HG03139 (cell line): ENCODE results near the gene GPX3.

Experiments used
- ATAC-seq: cut with Tn5 transposase; IDR thresholded peaks from one replicate; pipeline ENCODE4 v1.9.1; 2021; ENCODE audit not compliant: unreplicated experiment

The GPX3 gene

DNA sequence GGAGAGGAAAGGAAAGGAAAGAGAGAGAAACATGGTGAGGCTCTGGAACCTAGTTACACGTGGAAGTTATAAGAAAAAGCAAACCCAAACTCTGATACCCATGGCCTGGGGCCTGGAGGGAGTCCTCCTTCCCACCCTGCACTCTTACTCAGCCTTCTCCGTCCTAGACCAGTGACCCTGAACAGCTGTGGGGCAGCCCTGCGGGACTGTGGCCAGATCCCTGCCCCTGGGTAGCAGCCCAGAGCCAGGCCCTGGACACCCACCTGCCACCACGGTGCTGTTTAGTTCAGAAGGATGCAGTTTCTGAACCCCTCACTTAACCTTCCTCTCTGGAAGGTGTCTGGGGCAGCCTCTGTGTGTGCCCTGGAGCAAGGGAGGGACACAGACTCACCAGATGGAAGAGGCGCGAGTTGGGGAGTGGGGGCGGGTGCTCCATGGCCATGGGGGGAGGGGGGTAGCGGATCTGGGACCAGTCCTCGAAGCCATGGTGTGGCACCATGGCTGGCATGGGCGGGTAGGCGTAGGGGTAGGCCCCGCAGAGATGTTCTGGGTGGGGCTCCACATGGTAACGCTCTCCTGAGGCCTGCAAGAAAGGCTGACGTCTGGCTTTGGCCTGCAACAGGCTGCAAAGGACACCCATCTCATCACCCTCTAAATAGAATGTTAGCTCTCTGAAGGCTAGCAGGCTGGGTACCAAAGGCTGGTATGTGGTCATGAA, 13.0 kb downstream of the GPX3 start:
- ATAC-seq: no peak

- ATAC-seq: no peak
Measured at GRCh38 chr5:151034422-151035379, 14.3 kb downstream of the GPX3 start.

DNA sequence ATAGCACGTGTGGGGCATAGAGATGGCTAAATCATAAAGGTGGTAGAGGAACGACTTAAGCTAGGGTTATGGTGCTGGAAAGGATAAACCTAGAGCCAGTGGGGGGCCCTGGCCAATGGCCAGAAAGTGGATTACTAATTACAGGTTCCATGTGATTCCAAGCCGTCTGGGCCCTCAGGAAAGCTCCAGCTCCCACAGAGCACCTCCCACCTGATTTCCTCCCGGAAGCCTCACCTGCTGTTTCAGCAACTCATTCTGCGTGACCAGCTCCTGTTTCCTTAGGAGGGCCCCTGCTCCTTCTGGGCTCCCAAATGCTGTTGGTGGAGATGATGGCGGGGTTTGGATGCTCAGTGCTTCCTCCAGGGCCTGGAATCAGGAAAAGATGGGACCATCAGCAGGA, 16.2 kb downstream of the GPX3 start:
- no peak for ATAC-seq

GRCh38 chr5:151037561-151038411, 17.4 kb downstream of the GPX3 start:
- ATAC-seq: no peak

DNA sequence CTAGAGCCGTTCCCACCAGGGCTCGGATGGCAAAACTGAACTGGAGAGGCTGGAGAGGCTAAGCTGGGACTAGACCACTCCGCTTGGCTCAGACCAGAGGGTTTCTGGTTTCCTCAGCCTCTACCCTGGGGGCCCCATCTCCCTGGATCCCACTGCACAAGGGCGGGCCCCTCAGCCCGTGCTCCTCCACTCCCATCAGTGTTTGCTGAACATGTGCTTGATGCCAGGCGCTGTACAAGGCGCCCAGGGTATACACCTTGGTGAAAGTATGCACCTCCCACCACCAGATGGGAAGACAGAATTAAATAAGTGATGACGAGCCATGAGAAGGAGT, 18.0 kb downstream of the GPX3 start:
- no peak for ATAC-seq

DNA sequence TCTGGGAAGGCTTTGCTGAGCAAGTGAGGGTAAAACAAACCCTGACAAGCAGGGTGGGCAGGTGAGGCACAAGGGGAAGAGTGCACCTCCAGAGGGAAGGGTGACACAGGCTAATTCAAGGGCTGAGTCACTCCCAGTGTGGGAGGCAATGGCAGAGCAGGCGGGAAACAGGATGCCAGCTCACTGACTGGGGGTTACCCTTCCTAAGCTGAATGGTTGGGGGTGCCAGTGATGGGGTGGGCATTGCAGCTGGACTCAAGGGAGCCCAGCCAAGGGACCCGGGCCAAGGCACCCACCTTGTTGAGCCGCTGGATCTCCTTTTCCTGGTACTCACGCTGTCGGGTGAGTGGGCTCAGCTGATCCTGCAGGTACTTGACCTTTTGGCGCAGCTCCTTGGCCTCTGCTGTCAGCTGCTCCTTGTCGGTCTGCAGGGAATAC, 18.4 kb downstream of the GPX3 start:
- no peak for ATAC-seq

- no peak for ATAC-seq
Measured at GRCh38 chr5:151039665-151040064, 19.3 kb downstream of the GPX3 start.

GRCh38 chr5:151040211-151040747, 19.9 kb downstream of the GPX3 start:
- ATAC-seq: no peak

DNA sequence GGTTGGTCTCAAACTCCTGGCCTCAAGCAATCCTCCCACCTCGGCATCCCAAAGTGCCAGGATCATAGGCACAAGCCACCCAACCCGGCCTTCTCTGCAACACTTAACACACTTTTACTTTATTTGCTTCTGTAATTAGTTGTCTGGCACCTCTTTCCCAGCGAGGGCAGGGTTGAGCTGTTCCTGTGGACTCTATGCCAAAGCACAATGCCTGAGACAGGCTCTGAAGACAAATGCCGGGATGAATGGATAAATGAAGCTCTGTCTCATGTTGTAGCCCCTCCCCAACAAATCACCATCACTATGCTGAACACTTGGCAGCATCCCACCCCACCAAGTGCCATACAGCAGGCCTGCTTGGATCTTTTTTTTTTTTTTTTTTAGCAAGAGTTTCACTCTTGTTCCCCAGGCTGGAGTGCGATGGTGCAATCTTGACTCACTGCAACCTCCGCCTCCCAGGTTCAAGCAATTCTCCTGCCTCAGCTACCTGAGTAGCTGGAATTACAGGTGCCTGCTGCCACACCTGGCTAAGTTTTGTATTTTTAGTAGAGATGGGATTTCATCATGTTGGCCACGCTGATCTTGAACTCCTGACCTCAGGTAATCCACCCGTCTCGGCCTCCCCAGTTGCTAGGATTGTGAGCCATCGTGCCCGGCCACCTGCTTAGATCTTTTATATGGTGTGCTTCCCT, 21.3 kb downstream of the GPX3 start:
- no peak for ATAC-seq

- no peak for ATAC-seq
Measured at GRCh38 chr5:151042453-151043093, 22.2 kb downstream of the GPX3 start.

- ATAC-seq: peak; percentile 57
Measured at GRCh38 chr5:151047814-151048425, 27.5 kb downstream of the GPX3 start.

- no peak for ATAC-seq
Measured at GRCh38 chr5:151048526-151048925, 28.1 kb downstream of the GPX3 start.

DNA sequence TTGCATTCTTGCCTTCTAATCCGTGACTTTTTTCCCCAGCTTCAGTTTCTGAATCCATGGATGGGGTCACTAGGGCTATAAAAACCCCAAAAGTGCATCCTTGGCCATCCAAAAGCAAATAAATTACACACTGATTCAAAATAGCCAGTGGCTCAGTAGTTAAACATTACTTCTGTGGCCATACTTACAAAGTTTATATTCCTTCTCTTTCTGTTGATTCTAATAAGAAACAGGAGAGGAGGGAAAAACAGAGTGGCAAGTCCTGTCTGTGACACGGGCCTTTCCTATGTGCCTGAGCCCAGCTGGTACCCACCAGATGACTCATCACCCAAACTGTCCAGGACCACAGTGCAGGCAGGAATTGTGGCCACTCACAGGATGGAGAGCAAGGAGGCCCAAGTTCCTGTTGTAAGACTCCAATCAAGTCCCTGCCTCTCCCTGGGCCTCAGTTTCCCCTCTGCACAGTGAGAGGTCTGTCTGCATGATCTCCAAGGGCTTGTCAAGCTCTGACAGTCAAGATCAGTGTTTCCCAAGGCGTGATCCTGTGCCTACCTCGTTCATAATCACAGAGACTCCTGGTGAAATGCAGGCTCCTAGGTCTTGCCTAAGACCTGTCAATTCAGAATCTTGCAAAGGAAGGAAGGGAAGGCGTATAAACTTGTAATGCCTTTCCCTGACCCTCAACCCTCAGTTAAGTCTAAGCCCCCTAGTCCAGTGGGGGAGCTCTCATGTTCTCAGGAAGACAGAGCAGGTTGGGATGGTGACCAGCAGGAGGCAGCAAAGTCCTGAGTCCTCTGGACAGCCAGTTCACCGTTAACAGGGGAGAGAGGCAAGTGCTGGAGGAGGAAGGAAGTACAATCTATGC, 30.9 kb downstream of the GPX3 start:
- peak; percentile 82 for ATAC-seq

DNA sequence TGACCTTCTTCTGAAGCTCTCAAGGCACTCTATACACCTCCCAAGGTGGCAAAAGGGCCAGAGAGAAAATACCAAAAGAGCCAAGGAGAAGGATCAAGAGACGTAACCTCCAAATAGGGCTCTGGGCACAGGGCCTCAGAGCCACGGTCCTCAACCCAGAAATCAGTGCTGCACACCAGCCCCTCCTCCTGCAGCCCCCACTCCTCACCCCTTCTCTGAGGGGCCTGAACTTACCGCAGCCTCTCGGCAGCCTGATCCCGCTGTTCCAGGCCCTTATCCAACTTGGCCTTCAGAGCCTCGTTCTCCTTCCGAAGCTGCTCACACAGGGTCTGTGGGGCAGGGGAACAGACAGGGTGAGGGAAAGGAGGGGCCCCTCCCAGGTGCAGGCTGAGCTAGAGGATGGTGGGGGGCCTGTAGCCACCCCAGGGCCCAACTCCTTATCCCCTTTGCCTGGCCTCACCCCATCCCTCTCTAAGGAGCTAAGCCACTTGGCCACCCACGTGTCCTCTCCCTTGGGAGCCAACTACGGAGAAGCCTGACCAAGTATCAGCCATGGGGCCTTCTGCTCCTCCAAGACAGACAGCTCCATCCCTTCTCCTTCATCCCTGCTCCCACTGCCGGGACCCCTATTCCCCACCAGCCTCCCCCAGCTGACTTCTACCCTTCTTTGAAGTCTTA, 31.7 kb downstream of the GPX3 start:
- peak; percentile 6 for ATAC-seq

DNA sequence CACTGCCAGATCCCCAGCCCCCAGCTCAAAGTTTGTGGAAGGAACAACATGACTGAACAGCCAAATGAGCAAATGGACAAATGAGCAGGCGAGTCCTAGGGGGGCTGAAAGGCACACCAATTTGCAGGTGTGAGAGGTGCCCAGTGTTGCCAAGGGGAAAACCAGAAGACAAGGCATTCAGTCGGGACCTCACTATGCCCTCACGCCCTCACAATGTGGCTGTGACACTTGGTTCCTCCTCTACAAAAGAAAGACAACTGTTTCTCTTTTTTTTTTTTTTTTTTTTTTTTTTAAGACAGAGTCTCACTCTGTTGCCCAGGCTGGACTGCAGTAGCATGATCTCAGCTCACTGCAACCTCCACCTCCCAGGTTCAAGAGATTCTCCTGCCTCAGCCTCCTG, 32.4 kb downstream of the GPX3 start:
- no peak for ATAC-seq

DNA sequence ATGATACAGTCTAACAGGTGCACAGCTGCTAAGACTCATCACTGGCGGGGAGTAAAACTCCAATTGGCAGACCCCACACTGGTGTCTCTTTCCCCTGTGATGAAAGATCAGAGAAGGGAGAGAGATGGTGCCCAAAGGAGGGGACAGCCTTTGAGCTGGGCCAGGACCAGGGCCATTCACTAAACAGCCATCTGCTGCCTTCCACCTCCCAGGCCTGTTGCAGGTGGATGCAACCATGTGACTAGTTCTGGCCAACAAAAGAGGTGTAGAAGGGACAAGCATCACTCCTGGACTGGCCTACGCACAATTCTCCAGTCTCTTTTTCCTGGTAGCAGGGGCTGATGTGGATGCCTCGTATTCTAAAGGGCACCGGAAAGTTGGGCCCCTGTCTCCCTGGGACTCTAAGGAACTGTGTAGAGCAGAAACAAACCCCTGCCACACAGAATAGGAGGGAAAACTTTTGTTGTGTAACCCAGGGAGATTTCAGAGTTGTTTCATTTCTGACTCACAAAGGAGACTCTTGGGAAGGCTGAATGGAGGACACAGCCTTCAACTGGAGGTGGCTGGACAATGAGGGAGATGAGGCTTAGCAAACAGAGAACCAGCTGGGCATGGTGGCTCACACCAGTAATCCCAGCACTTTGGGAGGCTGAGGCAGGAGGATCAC, 33.5 kb downstream of the GPX3 start:
- no peak for ATAC-seq

- ATAC-seq: no peak
Measured at GRCh38 chr5:151054709-151055108, 34.3 kb downstream of the GPX3 start.
